BJ (cell line): Measurements from ENCODE around the gene RPL28. TPM values are rescaled to one million over a fixed set of nuclear protein-coding genes. Genes with fewer than 3 reads are reported as not detected.

Experiments used
- CTCF ChIA-PET: fragments of 350-600 bp; formaldehyde crosslinking; extraction: SDS; loops from one replicate; lab custom pipeline; 2021; ENCODE audit warnings: antibody characterized with exemption, inconsistent platforms; lab: Yijun Ruan, JAX
- POLR2A ChIA-PET: fragments of 300-600 bp; sonication (Branson Sonifier 250); formaldehyde crosslinking; extraction: SDS; loops from one replicate; lab custom pipeline; 2021; ENCODE audit warnings: antibody characterized with exemption; lab: Charles Lee
- DNase-seq: peaks from one replicate; pipeline ENCODE4 v3.0.0-alpha.2; 2011; ENCODE audit warnings: low read depth
- H3K27me3 ChIP-seq: 2 replicates; pipeline ENCODE4 v1.6.0; 2011; ENCODE audit warnings: low read length; ENCODE audit not compliant: control insufficient read depth, insufficient read depth
- H3K36me3 ChIP-seq: 2 replicates; pipeline ENCODE4 v1.5.1; 2011; ENCODE audit warnings: low read length; ENCODE audit not compliant: control insufficient read depth, insufficient read depth
- H3K4me3 ChIP-seq: 2 replicates; pipeline ENCODE4 v1.5.1; 2011; ENCODE audit warnings: low read depth, mild to moderate bottlenecking, control low read depth, low read length
- CTCF ChIP-seq: IDR thresholded peaks from 2 replicates; pipeline ENCODE4 v1.5.1; 2011; ENCODE audit warnings: low read depth, mild to moderate bottlenecking, control low read depth, inconsistent platforms, low read length, moderate library complexity; ENCODE audit not compliant: insufficient read depth
- polyA plus RNA-seq: library from polyadenylated mRNA; depleted of rRNA; stranded (reverse); fragments of >200 nt; gene quantifications from 2 replicates; pipeline ENCODE4 v1.2.3, GENCODE V29; 2011

The RPL28 gene
- polyA plus RNA-seq, 1 experiment = 838 TPM

GRCh38 chr19:55390461-55390880 lies 4.7 kb downstream of the RPL28 start:
- Histone ChIP-seq H3K36me3 (peaks cover 38% of the 10 kb centered on the region), H3K4me3 (no peak overlapping the region), H3K27me3 (no peaks in the 10 kb centered on the region)
- ChIA-PET POLR2A (no interaction called here), CTCF (interaction anchor here (0.6 to 2.9 kb wide), 5 partner anchors 13 to 230 kb away, joined by 3 to 12 read pairs (median 3); no protein-coding TSS in a partner anchor)
- TF ChIP-seq CTCF = no peak
- DNase-seq = no peak

- no peak overlapping the region for H3K4me3 ChIP-seq
- H3K27me3 ChIP-seq = no peaks in the 10 kb centered on the region
- TF ChIP-seq CTCF = no peak
- DNase-seq = no peak
- H3K36me3 ChIP-seq = peaks cover 38% of the 10 kb centered on the region
- CTCF ChIA-PET = interaction anchor here (2.9 kb wide), 1 partner anchor 90 kb away, joined by 12 read pairs; no protein-coding TSS in a partner anchor
- POLR2A ChIA-PET = no interaction called here
Observed at GRCh38 chr19:55391191-55391670, 5.5 kb downstream of the RPL28 start.

- POLR2A ChIA-PET = no interaction called here
- no peak for DNase-seq
- no peak for TF ChIP-seq CTCF
- CTCF ChIA-PET = interaction anchor here (2.9 kb wide), 1 partner anchor 90 kb away, joined by 12 read pairs; no protein-coding TSS in a partner anchor
- Histone ChIP-seq H3K36me3 (peaks cover 32% of the 10 kb centered on the region), H3K4me3 (no peak overlapping the region), H3K27me3 (no peaks in the 10 kb centered on the region)
Observed at GRCh38 chr19:55391702-55392615, 6.2 kb downstream of the RPL28 start.

- Histone ChIP-seq H3K4me3 (no peak overlapping the region), H3K27me3 (no peaks in the 10 kb centered on the region), H3K36me3 (peaks cover 23% of the 10 kb centered on the region)
- no peak for TF ChIP-seq CTCF
- ChIA-PET POLR2A (no interaction called here), CTCF (no interaction called here)
- DNase-seq = no peak
Observed at GRCh38 chr19:55392820-55393761, 7.4 kb downstream of the RPL28 start.
